Measurements from ENCODE around the gene CD81. TPM values are rescaled to one million over a fixed set of nuclear protein-coding genes. Genes with fewer than 3 reads are reported as not detected.

Gene CD81
- total RNA-seq, 4 donors from 2014 or later: 327 to 576 (median 541) TPM

Small RNA genes lying within 50 kb of the gene (small RNA-seq; reads per million reads assigned to genes)
- gene RF00019: 0 reads per million in 4 donors

Other genes with a start within 250 kb of the CD81 start
- gene IGF2, start 237.9 kb upstream of the CD81 start, total RNA-seq: 10 to 100 TPM in 3 of 4 donors, 1 to 10 TPM in 1; 8.7 to 49.5 (median 28.7) TPM
- not detected for gene INS, start 216.1 kb upstream of the CD81 start, total RNA-seq
- under 1 TPM in 2 of 4 donors, not detected in 2; 0.27 TPM for gene TH, start 205.5 kb upstream of the CD81 start, total RNA-seq
- under 1 TPM in 1 of 4 donors, not detected in 3; 0.27 TPM for gene ASCL2, start 106.7 kb upstream of the CD81 start, total RNA-seq
- under 1 TPM; 0.15 to 0.78 (median 0.42) TPM for gene C11orf21, start 75.4 kb upstream of the CD81 start, total RNA-seq
- 1 to 10 TPM in 2 of 4 donors, under 1 TPM in 1, not detected in 1; 0.62 to 3.6 (median 3.6) TPM for gene TSPAN32, start 75.3 kb upstream of the CD81 start, total RNA-seq
- gene TSSC4, start 23.4 kb downstream of the CD81 start, total RNA-seq: 10 to 100 TPM; 54.8 to 70.2 (median 66.3) TPM
- not detected for gene TRPM5, start 67.2 kb downstream of the CD81 start, total RNA-seq
- gene KCNQ1, start 67.7 kb downstream of the CD81 start, total RNA-seq: 10 to 100 TPM in 1 of 4 donors, 1 to 10 TPM in 3; 2.6 to 12.7 (median 4.9) TPM

Measured in gastroesophageal sphincter (tissue), 4 donors.